ENCODE data around the gene PABPC1L2A.
"Not testable (repeated sequence)": the region's sequence is repeated elsewhere in the genome, so short reads cannot be mapped to it uniquely, and the experiment has no call there.

Gene PABPC1L2A

DNA sequence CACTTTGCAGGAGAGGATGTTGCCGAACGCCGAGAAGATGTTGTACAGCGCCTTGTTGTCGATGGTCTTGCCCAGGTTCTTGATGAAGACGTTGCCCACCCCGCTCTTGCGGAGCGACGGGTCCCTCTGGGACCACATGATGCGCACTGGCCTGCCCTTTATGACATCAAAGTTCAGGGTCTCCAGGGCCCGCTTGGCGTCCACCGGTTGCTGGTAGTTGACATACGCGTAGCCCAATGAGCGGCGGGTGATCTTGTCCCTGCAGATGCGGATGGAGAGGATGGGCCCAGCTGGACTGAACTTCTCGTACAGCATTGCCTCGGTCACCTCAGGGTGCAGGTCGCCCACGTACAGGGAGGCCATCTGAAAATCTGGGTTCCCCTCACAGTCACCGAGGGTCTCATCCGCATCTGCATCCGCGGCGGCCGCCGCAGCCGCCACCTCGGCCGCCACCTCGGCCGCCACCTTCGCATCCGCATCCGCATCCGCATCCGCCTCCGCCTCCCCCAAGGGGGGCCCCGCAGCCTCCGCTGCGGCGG lies at the start of gene PABPC1L2A:
TSS of gene PABPC1L2A (minus strand) at position 489 of the 539 bp plus-strand sequence. CDS start at position 363, 126 bp downstream.
- DNase-seq = not testable (repeated sequence)

DNA sequence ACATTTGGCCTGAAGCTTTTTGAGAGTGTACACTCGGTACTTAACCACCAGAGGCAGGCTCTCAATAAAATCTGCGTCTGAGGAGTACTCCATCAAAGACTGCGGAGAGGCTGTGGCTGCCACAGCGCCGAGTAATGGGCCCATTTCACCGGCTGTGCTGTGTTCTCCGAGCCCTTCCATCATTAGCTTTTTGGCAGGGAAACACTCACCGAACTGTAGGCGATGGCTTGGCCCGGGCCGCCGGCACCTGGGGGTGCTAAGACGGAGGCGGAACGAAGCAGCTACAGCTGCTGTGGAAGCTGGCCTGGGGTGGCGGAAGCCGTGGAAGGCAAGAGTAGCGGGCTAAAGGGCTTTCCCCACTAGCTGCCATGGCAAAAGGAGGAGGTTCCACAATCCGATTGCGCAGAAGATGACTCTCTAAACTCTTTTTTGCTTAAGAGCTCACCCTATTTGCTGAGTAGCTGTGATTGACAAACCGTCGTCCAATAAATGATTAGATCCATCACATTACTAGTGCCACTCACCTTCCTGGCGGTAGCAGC lies 48.5 kb upstream of the PABPC1L2A start:
- no peak for DNase-seq

DNA sequence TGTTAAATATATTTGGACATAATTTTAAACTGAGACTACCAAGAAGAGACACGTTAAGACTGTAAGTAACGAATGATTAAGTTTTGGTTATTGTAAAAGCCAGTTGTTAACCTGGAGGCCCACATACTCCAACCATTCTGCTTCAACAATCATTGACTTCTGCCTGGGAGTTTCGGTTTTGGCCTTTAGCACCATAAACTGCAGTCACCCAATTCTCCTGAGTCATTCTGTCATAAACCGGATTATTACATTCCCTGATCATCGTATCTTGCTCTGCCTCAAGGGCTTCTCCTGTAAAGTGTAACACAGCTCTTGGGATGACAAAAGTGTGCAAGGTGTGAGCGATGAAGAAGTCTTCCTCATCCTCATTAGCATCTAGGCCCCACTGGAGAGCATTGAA lies 46.9 kb upstream of the PABPC1L2A start:
- DNase-seq = no peak

DNA sequence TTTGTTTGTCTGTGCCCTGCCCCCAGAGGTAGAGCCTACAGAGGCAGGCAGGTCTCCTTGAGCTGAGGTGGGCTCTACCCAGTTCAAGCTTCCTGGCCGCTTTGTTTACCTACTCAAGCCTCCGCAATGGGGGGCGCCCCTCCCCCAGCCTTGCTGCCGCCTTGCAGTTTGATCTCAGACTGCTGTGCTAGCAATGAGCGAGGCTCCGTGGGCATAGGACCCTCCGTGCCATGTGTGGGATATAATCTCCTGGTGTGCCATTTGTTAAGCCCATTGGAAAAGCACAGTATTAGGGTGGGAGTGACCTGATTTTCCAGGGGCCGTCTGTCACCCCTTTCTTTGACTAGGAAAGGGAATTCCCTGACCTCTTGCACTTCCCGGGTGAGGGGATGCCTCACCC lies 20.2 kb upstream of the PABPC1L2A start:
- not testable (repeated sequence) for DNase-seq

DNA sequence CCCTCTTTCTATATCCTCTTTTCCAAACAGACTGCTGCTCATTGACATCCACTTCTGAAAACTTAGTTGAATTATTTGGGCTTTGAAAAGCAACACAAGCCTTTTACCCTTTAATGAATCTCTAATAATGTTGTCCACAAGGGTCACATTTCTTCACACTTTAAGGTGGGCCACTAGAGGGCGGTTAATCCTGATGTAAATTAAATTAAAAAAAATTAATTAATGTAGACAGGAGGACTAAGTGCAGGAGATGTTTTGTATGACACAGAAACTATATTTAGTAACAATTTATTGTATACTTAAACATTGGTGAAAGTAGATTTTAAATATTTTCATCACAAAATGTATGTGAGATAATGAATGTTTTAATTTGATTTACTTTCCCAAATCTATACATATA lies 7.5 kb upstream of the PABPC1L2A start:
- DNase-seq = not testable (repeated sequence)

- not testable (repeated sequence) for DNase-seq
Measured at GRCh38 chrX:73079884-73080283, 572 bp upstream of the PABPC1L2A start.

- not testable (repeated sequence) for DNase-seq
Measured at GRCh38 chrX:73078597-73078996, 715 bp downstream of the PABPC1L2A start.

DNA sequence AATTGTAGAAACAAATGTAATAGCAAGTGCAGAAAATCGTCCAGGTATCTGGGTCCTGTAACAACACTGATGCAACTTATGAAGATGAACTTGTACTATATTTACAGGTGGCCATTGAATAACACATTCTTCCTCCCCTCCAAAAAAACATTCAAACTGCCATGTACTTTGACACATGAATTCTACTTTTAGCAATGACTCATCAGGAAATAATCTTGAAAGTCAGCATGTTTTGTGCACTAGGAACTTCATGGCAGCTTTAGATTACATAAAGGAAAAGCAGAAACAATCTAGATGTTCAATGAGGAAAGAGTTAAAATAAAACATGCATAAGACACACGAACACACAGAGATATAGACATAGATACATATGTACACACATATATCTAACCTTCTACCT lies 2.5 kb downstream of the PABPC1L2A start:
- DNase-seq = no peak

DNA sequence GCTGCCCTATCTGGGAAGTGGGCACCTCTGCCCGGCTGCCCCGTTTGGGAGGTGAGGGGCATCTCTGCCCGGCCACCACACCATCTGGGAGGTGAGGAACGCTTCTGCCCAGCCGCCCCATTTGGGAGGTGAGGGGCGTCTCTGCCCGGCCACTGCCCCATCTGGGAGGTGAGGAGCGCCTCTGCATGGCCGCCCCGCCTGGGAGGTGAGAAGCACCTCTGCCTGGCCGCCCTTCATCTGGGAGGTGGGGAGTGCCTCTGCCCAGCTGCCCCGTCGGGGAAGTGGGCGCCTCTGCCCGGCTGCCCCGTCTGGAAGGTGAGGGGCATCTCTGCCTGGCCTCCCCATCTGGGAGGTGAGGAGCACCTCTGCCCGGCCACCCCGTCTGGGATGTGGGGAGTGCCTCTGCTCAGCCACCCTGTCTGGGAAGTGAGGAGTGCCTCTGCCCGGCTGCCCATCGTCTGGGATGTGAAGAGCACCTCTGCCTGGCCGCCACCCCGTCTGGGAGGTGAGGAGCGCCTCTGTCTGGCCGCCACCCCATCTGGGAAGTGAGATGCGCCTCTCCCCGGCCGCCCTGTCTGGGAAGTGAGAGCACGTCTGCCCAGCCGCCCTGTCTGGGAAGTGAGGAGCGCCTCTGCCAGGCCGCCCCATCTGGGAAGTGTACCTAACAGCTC lies 9.8 kb downstream of the PABPC1L2A start:
- DNase-seq = no peak

DNA sequence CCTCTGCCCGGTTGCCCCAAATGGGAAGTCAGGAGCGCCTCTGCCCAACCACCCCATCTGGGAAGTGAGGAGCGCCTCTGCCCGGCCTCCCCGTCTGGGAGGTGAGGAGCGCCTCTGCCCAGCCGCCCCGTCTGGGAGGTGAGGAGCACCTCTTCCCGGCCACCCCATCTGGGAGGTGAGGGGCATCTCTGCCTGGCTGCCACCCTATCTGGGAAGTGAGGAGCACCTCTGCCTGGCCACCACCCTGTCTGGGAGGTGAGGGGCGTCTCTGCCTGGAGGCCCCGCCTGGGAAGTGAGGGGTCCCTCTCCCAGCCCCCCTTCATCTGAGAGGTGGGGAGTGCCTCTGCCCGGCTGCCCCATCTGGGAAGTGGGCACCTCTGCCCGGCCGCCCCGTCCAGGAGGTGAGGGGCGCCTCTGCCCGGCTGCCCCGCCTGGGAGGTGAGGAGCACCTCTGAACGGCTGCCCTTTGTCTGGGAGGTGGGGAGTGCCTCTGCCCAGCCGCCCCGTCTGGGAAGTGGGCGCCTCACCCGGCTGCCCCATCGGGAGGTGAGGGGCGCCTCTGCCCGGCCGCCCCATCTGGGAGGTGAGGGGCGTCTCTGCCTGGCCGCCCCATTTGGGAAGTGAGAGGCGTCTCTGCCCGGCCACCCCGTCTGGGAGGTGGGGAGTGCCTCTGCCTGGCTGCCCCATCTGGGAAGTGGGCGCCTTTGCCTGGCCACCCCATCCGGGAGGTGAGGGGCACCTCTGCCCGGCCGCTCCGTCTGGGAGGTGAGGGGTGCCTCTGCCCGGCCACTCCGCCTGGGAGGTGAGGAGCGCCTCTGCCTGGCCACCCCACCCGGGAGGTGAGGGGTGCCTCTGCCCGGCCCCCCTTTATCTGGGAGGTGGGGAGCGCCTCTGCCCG lies 10.6 kb downstream of the PABPC1L2A start:
- no peak for DNase-seq

DNA sequence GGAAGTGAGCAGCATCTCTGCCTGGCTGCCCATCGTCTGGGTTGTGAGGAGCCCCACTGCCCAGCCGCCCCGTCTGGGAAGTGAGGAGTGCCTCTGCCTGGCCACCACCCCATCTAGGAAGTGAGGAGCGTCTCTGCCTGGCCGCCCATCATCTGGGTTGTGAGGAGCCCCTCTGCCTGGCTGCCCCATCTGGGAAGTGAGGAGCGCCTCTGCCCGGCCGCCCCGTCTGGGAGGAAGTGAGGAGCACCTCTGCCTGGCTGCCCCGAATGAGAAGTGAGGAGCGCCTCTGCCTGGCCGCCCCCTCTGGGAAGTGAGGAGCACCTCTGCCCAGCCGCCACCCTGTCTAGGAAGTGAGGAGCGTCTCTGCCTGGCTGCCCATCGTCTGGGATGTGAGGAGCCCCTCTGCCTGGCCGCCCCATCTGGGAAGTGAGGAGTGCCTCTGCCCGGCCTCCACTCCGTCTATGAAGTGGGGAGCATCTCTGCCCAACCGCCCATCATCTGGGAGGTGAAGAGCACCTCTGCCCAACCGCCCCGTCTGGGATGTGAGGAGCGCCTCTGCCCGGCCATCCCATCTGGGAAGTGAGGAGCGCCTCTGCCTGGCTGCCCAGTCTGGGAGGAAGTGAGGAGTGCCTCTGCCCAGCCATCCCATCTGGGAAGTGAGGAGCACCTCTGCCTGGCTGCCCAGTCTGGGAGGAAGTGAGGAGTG lies 11.4 kb downstream of the PABPC1L2A start:
- not testable (repeated sequence) for DNase-seq

GRCh38 chrX:73028876-73029275 lies 50.4 kb downstream of the PABPC1L2A start:
- no peak for DNase-seq
